Fibroblast of skin of left biceps (primary cell): ENCODE measurements around the gene FOXC1.

Source experiments
- DNase-seq, 2 experiments: peaks; one replicate each; pipeline ENCODE4 v3.0.0-alpha.2; 2013; ENCODE audit warnings: low read depth in 2 of 2

FOXC1 gene

DNA sequence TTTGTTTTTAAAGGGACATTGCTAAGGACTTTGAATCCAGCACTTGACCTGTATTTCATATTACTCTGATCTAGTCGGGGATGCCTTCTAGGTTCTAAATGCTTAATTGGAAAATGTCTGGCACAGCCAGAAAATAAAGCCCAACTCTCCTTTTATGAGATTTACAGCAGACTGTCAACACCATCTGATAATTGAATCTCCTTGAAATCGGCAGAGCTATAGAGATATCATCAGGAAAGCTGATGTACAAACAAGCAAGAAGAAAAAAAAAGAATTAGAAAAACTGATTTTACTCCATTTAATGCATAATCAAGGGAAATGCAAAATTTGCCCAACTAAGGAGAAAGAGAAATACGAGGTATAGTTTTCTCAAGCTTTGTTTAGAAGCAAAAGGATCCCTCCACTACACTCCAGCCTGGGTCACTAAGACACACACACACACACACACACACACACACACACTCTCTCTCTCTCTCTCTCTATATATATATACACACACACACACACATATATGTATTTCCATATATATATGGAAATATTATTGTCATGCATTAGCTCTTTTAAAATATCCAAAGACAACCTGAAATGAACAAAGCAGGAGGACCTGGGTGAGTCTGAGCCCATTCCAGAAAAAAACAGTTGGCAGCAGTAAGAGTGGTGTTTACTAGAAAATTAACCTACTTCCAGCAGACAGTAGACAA is 9.5 kb upstream of the FOXC1 start:
- no peak for DNase-seq

- DNase-seq, result no peak
Observed at GRCh38 chr6:1600764-1601157, 9.0 kb upstream of the FOXC1 start.

DNA sequence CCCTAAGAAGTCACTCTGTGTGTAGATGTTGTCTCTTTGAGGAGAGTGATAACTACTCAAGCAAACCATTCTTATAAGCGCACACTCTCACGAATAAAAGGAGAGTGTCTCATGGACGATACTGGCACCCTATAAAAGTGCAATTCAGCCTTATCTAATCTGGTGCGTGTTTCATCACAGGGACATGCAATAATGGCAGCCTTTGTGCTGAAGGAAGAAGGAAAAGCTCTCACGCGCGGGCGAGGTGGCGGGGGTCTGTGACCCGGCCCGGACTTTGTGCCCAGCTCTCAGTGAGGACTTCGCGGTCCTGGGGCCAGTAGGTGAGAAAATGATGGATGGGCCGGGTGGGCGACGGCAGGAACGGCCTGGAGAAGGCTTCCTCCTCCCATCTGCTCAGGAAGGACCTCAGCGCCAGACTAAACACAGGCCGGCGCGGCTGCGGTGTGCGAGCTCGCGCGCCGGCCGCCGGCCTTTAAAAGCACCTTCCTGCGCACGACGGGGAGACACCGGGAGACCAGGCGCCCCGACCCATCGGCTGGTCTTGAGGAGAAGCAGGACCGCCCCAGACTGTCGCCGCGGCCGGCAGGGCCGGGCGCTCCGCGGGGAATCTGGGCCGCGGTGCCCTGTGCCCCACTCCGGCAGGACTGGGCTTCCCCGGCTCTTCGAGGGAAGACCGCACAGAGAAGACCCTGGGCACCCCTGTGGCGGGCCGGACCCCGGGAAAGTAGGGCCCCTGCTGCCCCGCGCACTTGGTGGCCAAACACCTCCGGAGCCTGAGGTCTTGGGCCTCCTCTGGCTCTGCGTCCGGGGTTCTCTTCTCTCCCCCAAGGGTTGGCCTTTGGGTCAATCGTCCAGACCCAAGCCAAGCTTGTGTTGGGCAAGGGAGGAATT is 8.3 kb upstream of the FOXC1 start:
- no peak for DNase-seq

DNA sequence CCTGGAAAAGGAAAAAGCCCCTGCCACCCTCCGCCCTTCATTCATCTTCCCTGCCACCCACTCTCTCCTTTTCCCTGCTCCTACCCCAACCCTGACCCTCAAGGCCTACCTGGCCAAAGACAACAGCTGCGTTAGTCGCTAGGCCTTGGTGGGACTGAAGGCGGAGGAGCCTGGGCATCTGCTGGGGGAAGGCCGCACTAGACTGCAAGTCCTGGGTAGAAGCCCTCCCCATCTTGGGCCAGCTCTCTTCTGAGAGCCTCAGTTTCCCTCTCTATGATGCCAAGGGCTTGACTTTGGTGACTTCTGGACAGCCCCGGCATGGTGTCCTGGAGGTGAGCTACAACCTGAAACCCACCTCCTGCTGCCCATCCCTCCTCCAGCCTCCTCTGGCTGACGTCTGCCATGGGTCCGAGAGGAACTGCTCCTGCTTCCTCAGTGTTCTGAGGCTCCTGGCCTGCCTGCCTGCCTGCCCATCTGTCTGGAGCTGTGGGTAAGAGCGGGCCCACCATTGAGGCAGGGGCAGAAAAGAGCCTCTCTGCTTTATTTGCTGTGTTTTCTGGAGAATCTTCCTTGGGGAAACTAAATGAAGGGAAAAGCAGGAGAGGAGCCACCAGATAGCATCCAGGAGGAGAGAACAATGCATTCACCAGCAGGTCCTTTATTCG is 7.5 kb upstream of the FOXC1 start:
- no peak for DNase-seq

- DNase-seq, result no peak
Observed at GRCh38 chr6:1603708-1604107, 6.0 kb upstream of the FOXC1 start.

DNA sequence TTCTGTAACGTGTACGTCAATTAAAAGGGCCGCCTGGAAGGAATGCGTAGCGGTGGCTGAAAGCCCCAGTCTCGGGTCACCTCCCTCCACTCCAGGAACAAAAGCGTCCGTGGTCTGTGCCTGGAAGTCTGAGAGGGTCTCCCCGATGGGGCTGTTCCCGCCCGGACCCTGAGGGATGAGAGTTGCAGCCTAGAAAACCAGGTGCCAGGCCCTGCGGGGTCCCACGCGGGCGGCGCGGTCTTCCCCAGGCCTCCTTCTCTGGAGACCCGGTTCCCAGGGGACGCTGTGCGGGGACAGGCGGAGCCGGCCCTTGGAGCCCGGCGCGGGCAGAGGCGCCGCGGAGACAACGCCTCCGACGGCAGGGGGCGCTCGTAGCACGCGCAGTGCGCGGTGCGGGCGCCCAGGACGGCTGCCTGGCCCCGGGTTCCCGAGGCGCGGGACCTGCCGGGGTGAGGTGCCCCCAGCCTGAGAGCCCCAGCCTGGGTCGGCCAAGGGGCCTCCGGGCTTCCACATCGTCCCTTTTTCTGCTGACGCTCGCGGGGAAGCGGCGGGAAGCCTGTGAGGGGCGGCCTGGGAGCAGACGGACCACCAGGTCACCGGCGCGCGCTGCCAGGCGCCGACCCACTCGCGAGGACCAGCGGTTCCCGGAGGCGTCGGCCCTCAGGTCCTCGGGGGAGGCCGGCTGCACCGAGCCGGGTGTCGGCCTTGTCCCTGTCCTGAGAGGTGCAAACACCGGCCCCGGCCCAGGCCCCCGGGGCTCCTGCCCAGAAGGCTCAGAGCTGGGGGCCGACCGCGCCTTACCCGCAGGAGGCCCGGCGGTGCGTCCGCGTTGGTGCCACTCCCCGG is 5.3 kb upstream of the FOXC1 start:
- DNase-seq, result no peak

- no peak for DNase-seq
Observed at GRCh38 chr6:1605004-1605892, 4.5 kb upstream of the FOXC1 start.

GRCh38 chr6:1605893-1606779 is 3.6 kb upstream of the FOXC1 start:
- DNase-seq, result no peak

GRCh38 chr6:1606780-1607515 is 2.8 kb upstream of the FOXC1 start:
- DNase-seq, result no peak

- DNase-seq, result no peak
Observed at GRCh38 chr6:1607516-1608221, 2.0 kb upstream of the FOXC1 start.

GRCh38 chr6:1608222-1609040 is 1.3 kb upstream of the FOXC1 start:
- DNase-seq, result no peak

GRCh38 chr6:1609041-1609647 is 571 bp upstream of the FOXC1 start:
- no peak for DNase-seq

- DNase-seq, result no peak
Observed at GRCh38 chr6:1610497-1611321, 994 bp downstream of the FOXC1 start.

GRCh38 chr6:1611322-1611571 is 1.5 kb downstream of the FOXC1 start:
- DNase-seq, result no peak

- no peak for DNase-seq
Observed at GRCh38 chr6:1611572-1612298, 2.0 kb downstream of the FOXC1 start.
